Astrocyte (in vitro differentiated cells and primary cell): ENCODE results near the gene TMEM101.

Experiments used
- CTCF ChIP-seq: IDR thresholded peaks from 2 replicates; pipeline ENCODE4 v1.5.1; 2011; ENCODE audit warnings: low read depth, mild to moderate bottlenecking, inconsistent platforms, low read length, moderate library complexity; ENCODE audit not compliant: insufficient read depth
- EZH2 ChIP-seq: IDR thresholded peaks from 2 replicates; pipeline ENCODE4 v1.6.1; 2012; ENCODE audit warnings: mild to moderate bottlenecking, low read length, inconsistent platforms; ENCODE audit not compliant: insufficient read depth

GRCh38 chr17:43987131-43988021 lies 27.4 kb downstream of the TMEM101 start:
- no peak for TF ChIP-seq CTCF
- no peak for TF ChIP-seq EZH2
